HG03571 (cell line): ENCODE measurements around the gene SDK2.
A peak's percentile ranks its signal among the peaks of the same experiment; 100 is the strongest.

ENCODE experiments used
- ATAC-seq: cut with Tn5 transposase; IDR thresholded peaks from one replicate; pipeline ENCODE4 v1.9.1; 2021; ENCODE audit not compliant: unreplicated experiment

SDK2 gene

DNA sequence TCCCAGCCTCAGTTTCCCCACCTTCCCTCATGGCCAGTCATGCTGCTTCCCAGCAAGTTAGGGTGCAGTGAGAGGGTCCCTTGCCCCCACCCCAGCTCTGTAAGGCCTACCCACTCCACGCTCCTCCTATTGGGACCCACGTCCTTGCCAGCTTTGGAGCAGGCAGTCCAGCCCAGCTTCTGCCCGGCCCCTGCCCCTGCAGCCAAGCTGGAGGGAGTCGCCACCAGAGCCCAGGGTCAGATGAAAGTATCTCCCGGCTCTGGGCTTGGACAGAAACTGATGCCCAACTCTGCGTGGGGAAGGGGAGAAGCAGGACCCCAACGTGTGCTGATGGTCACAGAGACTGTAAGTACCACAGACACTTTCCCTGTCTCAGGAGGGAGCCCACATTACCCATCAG, 32.6 kb downstream of the SDK2 start:
- no peak for ATAC-seq

DNA sequence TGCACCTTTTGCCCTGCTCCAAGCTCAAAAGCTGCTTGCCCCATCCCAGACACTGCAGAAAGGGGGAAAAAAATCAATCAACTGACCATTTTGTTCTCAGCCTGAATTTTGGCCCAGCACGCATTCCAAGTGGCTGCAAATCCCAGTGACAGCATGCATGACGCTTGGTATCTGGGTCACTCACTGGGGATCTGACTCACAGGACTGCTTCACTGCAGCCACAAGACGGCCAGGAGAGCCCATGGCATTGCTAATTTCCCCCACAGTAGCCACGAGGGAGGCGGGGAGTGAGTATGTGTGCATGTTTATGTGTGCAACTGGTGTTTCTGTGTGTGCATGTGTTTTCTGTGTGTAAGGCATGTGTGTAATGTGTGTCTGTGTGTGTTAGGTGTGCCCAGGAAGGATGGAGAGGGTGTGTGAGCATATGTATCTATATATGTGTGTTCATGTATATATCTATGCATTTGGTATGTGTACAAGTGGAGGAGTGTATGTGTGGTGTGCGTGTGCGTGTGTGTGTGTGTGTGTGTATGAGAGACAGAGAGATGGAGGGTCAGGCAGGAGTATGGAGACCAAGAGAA, 33.8 kb downstream of the SDK2 start:
- no peak for ATAC-seq

DNA sequence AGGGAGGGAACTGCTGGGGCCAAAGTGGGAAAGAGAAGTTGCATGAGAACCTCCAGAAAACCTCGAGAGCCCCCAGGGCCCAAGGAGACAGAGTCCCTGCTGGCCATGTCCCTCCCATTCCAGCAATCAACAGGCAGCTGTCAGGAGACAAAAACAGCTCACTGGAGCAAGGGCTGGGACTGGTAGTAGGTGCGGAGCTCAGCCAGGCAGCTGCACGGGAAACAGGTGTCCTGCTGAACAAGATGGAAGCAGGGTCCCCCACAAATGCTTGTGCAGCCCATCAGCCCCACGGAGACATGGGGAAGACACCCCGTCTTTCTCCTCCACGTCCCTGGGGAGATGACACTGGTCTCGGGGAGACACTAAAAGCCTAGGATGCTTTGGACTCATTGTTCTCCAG, 34.5 kb downstream of the SDK2 start:
- no peak for ATAC-seq

DNA sequence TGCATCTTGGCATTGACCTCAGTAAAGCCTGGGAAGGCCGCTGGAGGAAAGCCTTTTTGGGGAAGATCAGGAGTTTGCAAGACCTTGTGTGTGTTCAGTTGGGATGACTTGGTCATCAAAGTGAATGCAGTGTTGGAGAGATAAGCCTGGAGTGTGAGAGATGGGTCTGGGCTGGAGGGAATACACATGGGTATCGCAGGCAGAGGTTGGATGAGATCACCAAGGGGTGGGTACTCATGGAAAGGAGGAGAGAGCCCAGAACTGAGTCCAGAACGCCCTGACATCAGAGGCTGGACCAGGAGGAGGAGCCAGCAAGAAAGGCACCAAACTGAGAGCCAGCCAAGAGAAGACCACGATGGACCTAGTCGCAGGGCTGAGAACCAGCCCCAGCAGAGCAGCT, 35.2 kb downstream of the SDK2 start:
- ATAC-seq = no peak

DNA sequence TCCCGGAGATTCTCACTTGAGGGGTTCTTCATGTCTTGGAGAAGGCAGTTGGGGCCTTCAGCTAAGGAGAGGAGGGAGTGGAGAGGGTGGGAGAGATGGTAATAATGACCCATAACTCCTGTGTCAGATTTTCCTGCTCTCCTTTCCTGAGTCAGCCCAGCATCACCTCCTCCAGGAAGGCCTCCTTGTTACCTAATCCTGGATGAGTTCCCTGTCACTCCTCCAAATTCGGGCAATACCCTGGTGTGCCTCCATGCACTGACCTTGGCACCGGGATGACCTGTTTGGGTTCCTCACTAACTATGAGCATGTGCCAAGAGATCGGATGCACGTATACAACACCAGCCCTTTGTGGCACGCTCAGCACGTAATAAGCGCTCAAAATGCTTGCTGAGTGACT, 38.8 kb downstream of the SDK2 start:
- no peak for ATAC-seq

DNA sequence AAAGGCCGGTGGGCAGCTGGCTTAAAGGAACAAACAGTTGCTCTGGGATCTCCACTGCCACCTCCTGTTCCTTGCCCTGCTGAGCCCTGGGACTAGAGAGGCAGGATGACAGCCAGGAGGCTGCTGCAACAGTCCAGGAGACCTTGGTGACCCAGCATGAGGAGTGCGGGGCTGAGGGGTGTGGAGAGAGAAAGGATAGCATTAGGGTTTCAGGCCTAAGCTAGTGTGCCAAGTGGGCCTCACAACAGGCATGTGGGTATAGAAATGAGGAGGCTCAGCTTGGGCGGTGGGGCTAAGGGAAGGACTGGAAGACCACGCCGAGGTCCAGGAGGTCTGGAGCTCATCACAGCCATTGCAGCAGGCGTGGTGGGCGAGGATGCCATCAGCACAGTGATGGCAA, 39.8 kb downstream of the SDK2 start:
- no peak for ATAC-seq

DNA sequence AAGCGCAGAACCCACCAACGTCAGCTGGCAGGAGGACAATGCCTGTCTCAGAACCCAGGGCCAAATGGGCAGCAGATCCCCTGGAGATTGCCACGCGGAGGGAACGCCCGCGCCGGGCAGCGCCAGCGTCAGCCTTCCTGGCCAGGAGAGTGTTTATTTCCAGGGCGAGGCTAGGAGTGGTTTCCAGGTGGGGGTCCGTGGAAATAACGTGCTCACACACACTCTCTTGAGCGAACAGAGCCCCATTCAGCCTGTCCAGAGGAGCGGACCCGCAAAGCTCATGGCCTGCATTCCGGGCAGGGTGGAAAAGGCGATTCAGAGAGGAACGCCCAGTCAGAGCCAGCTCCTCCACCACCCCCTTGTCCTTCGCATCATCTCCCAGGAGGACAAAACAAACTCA, 40.3 kb downstream of the SDK2 start:
- no peak for ATAC-seq

DNA sequence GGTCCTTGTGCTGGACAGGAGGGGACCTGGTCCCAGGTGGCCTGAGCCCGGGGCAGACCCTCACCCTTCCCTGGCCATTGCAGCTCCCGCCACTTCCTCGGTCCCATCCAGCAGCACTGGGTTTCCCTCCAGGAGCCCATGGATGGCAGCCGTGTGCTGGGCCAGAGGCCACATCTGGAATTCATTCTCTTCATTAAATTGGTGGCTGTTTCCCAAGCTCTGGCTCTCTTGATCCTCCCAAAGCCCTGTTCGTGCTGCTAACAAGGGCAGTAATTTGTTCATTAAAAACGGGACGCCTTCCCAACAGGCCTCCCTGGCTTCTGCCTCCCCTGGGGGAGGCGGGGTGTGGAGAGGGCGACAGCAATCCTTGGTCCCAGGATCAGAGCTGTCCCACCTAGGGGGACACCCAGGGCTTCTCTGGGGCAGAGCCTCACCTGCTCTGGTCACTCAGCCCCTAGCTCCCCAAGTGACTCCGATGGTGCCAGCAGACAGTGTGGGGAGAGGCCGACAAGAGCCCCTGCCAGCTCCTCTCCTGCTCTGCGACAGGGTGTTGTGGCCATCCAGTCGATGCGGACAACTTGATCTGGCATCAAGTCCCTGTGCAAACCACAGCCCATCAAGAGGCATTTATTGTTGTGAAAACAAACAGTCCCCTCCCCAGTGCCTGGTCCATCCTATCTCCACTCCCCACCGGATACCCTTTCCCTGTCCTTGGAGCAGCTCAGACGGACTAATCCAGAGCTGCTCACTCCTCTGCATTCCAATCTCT, 44.0 kb downstream of the SDK2 start:
- no peak for ATAC-seq

DNA sequence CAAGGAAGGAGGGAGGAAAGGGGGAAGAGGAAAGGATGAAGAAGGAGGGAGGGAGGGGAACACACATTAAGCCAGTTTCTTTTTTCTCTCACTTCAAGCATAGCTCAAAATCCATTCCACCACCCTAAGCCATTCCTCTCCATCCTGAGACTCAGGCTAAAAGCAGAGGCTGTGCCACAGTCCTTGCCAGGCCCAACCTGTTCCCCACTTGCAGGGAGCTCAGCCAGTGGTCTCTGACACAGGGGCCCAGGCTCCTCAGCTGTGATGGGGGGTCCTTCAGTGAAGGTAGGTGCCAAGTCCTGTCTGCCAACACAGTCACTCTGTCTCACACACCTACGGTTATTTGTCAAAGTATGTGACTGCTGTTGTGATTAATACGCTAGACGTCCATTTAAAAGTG, 44.6 kb downstream of the SDK2 start:
- no peak for ATAC-seq

DNA sequence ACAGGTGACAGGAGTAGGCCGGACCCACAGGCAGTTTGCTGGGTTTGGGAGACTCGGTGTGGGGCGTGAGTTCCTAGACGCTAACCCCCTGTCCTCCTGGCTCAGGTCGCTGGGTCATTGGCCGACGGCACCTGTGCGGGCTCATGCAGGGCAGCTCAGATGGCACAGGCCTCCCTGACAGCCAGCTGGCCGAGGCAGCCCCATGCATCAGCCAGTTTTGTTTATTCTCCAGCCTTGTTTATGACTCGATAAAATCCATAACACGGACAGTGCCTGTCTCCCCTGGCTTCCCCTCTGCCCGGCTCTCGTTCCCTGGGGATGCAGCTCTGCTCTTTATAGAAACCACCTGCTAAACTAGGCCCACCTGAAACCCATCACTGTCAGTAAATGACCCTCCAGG, 46.0 kb downstream of the SDK2 start:
- no peak for ATAC-seq

DNA sequence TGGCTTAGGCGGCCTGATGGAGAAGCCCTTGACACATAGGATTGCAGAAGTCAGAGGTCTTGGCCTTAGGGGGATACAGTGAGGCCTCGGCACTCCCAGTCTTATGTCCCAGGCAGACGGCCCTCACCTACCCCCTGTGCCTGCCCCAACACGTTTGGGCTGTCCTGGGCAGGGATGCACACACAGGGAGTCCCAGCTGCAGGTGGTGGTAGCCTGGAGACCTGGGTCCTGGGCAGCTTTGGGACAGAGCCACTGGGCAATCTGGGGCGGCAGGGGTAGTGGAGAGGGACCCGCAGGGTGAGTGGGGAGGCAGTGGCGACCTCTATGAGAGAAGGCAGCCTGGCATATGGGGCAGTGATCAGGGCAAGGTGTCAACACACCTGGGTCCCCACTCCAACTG, 48.3 kb downstream of the SDK2 start:
- ATAC-seq = no peak

DNA sequence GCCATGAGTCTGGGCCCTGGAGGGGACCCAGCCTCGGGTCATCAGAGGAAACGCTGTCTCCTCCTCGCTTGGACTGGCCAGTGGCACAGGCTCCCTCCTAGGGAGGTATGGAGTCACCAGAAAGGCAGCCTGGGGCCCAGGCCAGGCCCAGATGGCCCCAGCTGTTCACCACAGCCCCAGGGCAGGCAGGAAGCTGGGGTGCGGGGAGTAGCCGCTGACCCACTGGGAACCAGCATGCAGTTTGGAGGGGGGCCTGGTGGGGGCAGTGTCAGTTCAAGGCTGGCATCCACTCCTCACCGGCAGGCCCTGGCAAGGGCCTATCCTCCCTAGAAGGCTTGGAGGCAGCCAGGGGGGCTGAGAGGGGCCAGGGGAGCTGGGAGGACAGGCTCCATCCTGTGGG, 48.8 kb downstream of the SDK2 start:
- ATAC-seq = no peak

DNA sequence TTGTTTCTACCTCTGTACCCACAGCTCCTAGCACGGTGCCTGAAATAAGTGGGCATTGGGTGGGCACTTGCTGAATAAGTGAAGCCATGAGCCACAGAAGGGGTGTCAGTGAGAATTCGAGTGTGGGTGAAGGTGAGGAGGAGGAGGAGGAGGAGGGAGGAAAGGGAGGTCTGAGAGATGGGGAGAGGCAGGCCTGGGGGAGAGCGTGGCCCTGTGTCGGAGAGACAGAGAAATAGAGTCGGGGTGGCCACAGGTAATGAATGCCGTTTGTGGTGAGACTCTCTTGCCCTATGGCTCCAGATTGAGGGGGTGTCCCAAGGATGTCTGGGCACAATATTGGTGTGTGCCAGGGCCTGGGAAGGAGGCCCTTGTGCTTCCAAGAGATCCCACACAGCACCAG, 49.2 kb downstream of the SDK2 start:
- ATAC-seq = no peak

DNA sequence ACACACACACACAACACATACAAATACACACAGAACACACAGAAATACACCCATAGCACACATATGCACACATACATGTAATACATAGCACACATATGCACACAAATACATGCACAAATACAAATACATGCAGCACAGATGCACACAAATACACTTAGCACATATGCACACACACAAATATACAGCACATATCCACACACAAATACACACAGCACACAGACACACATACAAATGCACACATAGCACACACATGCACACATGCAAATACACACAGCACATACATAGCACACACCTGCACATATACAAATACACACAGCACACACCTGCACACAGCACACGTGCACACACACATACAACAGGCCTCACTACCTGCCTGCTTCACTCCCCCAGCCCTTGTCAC, 49.6 kb downstream of the SDK2 start:
- no peak for ATAC-seq

DNA sequence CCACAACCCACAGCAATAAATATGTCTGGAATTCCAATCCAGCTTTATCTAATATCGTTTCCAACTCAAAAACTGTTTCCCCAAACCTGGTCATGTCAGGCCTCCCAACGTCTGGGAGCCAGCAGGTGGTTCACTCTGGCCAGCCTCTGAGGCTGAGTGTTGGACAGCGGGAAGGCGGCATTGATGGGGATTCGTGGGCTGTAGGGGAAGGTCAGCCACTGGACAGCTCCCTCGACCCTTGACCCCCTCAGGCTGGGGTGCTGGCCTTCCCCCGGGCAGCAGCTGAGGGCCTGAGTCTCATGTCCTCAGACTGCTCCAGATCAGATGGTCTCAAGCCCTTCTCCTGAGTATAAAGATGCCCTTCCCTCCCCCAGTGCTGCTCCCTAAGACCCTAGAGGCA, 50.2 kb downstream of the SDK2 start:
- ATAC-seq = no peak

DNA sequence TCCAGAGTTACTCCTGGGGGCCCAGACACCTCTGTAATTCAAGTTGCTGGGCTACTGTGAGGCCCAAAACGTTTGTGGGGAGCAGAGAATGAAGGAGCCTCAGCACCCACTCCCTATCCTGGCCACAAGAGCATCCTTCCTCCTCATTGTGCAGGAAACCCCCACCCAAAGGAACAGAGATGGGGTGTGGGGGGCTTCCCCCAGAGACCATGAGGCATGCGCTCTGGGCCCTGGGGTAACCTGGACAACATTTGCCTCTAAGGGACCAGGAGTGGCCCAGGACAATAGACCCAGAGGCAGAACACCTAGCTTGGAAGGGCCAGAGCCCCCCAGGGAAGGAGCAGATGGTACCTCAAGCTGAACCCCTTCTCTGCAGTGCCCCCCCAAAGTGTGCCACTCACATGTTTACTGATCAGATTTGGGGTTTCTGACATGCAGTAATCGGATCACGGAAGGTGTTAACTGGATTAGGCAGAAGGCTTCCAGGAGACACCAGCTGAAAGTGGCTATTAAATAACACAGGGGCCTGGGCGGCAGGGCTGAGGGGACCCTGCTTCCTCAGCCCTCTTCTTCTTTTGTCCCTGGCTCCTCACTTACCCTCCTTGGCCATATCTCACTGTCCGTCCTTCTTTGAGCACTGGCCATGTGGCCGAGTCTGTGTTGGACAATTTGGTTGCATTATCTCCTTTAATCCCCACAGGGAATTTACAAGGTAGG, 50.8 kb downstream of the SDK2 start:
- no peak for ATAC-seq

DNA sequence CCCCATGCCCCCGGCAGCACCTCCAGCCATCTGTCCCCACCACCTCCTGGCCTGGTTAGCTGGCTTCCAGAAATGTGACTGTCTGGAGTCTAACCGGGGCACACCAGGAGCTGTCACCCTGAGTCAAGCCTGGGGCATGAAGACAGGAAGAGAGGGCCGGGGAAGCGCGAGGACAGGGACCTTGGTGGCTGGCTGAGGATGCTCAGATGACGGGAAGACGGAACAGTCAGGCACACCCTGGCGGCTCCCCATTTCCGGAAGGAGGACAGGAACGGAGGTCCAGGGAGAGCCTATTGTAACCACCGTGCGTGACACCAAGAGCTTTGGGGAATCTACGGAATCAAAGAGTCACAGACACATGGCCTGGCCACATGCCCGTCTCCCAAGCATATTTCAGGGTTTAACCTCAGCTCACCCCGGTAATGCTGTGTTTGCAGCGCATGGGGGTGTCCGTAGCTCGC, 51.7 kb downstream of the SDK2 start:
- ATAC-seq = no peak

DNA sequence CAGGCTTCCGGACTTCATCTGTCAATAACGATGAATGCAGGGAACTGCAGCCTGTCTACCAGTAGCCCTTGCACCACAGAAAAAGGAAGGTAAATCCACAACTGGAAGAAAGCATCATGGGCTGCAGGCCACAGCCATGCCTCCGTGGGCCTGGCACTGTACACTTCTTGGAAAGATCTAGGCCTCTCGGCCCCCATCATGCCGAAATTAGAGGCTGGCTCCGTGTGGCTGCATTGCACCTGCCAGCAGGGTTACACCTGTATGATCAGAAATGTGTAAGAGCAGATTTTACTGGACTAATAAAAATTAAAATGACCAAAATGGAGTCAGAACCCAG, 52.2 kb downstream of the SDK2 start:
- no peak for ATAC-seq

DNA sequence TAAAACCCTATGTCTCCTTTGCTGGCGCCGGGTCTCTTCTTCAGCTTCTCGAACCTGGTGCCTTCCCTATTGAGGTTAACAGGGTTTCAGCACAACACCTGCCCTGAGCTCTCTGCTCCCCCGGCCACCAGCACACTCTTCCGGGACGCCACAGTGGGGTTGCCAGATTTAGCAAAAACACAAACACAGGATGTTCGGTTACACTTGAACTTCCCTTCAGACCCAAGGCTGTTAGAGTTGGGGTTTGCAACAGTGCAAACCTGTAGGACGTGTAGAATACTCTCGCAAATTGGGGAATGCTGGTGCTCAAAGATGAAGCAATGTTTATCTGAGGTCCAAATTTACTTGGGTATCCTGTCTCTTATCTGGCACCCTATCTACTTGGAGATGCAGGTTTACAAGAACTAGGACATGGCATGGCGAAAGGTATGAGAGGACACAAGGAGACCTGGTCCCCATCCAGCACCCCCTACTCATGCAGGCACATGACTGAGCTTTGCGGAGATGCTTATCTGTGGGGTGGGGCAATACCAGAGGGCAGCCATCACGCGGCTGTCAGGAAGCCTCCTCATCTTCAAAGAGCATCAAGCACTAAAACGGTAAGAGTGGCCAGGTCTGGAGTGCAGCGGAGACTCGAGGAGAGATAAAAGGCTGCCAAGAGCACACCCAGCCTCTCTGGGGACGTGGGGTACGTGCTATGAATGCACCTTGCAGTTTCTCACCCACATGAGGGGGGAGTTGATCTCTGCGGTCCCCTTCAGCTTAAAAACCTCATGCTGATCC, 52.8 kb downstream of the SDK2 start:
- peak; percentile 60 for ATAC-seq

DNA sequence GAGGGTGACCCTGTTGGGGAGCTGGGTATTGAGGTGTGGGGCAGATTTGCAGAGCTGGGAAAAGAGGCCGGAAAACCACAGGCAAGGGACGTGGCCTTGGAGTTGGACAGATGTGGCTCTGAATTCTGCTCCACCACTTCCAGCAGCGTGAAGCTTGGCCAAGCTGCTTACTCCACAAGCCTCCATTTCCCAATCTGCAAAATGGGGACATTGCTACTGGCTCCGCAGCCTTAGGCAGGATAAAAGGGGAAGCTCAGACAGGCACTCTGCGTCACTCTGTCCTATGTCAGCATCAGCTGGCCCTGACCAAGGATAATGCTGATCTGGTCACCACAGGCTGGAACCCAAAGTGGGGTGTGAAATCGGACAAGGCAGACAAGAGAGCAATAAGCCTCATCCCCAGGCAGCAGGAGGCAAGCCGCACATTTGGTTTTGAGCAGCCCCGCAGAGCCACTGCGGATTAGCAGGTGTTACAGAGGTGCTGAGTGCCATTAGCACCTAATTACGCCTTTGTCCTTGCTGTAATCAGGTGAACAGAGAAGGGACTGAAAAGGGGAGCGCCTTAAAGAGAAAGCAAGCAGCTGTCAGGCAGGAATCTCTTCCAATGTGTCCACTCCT, 54.8 kb downstream of the SDK2 start:
- ATAC-seq = no peak

DNA sequence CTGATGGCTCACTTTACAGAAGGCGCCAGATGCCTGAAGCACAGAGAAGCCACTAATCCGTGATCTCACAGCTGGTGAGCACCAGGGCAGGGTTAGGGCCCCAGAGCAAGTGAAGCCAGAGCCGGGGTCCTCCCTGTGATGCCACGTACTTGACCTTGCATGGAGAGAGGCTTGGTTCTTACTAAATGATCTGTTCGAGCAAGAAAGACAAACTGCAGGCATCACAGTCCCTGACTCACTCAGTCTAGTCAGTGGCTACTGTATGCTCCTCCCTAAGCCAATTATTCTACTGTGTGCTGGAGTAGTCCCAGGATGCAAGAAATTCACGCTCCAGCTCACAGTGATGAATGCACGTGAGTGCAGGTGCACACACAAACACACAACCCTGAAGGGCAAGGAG, 55.4 kb downstream of the SDK2 start:
- ATAC-seq = no peak
